Hypothalamus (tissue), 51 donors: ENCODE data around the gene ZNRF1.
"Not testable (repeated sequence)": the region's sequence is repeated elsewhere in the genome, so short reads cannot be mapped to it uniquely, and the experiment has no call there.

Experiments
- DNase-seq, 51 donors: peaks; one replicate each; lab custom pipeline; 2025; lab: John Stamatoyannopoulos, UW

The ZNRF1 gene

DNA sequence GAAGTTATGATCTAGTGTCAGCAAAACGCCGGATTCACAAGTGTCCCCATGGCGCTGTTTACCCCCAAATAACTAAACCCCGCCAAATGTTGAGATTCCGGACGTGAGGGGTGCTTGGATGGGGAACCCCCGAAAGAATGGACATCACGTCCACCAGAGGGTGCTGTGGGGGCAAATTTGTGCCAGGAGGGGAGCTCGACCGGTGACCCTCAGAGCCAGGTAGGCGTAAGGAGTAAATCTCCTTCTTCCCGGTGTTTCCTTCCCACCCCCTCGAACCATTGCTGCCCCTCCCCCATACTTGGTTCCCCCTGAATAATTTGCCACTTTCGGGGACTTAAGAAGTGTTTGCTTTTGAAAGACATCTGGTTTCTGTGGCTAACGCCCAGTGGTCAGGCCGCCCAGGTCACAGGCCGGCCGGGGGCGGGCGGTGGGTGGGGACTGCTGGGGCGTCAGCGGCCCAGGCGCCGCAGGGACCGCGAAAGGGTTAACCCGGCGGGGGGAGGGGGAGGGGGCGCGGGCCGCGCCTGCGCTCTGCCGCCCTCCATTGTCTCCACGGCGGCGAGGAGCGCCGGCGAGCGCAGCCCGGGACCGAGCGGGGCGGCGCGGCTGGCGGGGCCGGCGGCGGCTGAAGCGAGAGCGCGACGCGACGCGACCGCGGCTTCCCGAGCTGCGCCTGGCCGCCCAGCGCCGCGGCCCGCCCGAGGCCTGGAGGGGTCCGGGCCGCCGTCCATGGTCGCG, at the start of gene ZNRF1:
Gene ZNRF1 (plus strand): TSS at position 544 of the 738 bp plus-strand sequence. CDS start 648 bp downstream, outside the sequence.
- DNase-seq, result peak in 49 of 51 donors; percentile 20 to 90 (median 65)

GRCh38 chr16:74949309-74949708, 49.5 kb upstream of the ZNRF1 start:
- no peak for DNase-seq

DNA sequence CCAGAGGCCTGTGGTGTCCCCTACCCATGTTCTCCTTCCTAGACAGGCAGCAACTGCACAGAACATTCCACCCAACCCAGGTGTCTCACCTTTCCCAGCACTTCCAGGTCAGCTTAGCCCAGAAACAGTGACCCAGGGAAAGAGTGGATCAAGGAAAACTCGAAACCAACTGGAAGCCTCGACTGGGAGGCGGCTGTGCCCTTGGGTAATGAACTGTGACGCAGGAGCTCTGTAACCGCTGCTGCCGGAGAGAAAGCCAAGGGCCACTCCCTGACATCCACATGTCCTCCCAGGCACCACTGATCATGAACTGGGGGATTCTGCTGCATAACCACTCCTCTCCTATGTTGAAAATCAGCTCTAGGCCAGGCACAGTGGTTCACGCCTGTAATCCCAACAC, 48.3 kb upstream of the ZNRF1 start:
- DNase-seq, result no peak

DNA sequence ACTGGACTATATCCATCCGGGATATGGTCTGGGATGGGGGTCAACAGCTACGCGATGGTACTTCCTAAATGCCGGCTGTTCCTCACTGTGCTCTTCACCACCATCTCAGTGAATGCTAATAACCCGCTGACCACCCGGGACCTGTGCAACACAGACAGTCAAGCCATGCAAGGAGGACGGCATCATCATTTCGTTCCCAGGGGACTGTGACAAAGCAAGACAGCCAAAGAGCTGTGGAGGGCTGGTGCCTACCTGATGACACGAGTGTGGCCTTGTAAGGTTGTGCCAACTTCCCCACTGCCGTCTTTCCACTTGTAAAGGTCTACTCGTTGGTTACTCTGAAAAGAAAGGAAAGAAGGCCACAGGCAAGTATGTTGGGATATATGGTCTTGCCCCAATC, 47.6 kb upstream of the ZNRF1 start:
- DNase-seq, result no peak

DNA sequence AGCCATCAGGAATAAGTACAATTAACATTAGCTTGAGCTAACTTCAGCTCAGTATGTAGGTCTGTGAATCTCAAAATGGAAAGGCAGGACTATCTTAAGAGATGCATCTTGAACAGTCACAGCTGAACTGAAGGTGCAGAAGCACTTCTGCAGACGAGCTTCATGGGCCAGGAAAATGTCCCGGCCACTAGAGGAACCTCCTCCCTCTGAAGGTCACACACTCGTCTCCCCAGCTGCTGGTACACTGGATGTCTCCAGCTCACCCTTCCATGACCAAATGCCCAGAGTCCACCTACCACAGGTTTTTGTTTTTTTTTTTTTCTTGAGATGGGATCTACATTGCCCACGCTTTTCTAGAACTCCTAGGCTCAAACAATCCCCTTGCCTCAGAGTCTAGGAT, 47.1 kb upstream of the ZNRF1 start:
- DNase-seq, result no peak

DNA sequence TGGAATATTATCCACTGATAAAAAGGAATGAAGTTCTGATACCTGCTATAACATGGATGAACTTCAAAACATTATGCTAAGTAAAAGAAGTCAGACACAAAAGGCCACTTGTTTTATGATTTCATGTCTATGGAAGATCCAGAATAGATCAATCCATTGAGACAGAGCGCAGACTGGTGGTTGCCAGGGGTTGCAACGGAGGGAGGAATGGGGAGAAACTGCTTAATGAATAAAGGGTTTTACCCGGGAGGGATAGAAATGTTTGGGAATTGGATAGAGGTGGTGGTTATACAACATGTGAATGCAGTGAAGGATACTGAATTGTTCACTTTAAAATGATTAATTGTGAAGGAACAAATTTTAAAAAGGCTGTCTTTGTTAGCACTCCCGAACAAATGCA, 44.1 kb upstream of the ZNRF1 start:
- peak in 16 of 51 donors; percentile 2 to 53 (median 11) for DNase-seq

GRCh38 chr16:74973304-74973703, 25.5 kb upstream of the ZNRF1 start:
- no peak for DNase-seq

DNA sequence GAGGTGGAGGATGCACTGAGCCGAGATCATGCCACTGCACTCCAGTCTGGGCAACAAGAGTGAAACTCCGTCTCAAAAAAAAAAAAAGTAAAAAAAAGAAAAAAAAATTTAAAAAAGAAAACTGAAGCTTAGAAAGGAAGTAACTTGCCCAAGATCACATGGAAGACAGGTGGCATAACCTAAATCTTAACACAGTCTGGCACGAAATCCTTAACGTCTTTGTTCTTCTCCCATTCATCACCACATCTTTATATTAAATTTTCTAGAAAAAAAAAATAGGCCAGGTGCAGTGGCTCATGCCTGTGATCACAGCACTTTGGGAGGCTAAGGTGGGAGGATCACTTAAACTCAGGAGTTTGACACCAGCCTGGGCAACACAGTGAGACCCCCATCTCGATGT, 23.2 kb upstream of the ZNRF1 start:
- no peak for DNase-seq

DNA sequence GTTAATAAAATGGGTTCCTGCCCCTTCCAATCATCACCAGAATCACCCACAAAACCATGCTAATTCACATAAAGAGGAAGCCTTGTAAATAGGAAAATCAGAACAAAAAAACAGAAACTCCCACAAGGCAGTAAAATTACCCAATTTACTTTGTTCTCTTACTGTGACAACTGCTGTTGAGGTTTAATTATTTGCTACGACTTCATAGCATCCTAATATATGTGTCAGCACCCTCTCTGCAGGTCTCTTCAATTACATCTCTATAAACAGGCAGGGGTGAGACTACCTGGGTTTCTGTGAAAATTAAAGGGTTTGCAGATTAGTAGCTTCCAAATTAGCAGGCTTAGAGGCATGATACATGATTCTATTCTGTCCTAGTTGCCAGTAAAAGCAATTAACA, 16.6 kb upstream of the ZNRF1 start:
- DNase-seq, result no peak

GRCh38 chr16:74984194-74984528, 14.7 kb upstream of the ZNRF1 start:
- no peak for DNase-seq

DNA sequence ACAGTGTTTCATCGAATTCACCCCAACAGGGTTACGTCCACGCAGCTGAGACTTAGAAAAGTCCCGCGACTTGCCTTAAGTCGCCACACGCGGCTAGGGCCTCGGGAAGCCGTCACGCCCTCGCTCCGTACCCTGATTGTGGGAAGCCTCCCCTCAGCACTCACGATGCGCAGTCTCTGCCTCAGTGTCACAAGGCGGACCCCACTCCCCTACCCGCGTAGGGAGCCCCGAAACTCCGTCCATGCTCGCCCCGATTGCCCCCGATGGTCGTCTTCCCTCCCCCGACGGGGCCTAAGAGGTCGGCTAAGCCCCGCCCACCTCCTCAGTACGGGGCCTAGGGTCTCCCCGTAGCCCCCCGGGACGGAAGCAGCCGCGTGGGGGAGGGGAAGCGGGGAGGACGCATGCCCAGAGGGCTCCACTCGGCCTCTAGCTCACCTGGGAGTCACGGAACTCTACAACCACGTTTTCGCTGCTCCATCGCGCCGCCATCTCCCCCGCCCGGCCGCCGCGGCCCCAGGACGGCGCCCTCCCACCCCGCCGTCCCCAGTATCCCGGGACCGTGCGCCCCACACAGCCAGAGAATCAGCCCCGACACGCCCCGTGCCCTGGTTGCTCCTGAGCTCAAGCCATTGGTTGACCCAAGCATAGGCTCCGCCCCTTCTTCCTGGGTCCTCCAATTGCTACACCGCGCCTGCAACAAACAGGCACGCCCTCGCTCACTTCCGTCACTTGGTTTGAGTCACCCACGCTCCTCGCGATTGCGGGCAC, 14.1 kb upstream of the ZNRF1 start, which contains the start of gene WDR59:
Gene WDR59 (minus strand): TSS at position 595 of the 768 bp plus-strand sequence. CDS start 106 bp downstream, at position 489.
- DNase-seq, result peak; percentile 56 to 99 (median 97)

- DNase-seq, result no peak
Measured at GRCh38 chr16:74987027-74987681, 11.7 kb upstream of the ZNRF1 start.

- DNase-seq, result not testable (repeated sequence)
Measured at GRCh38 chr16:74989864-74990263, 9.0 kb upstream of the ZNRF1 start.

GRCh38 chr16:74990832-74991231, 8.0 kb upstream of the ZNRF1 start:
- DNase-seq, result no peak

GRCh38 chr16:74991268-74991592, 7.6 kb upstream of the ZNRF1 start:
- DNase-seq, result no peak

GRCh38 chr16:74991593-74992403, 7.0 kb upstream of the ZNRF1 start:
- no peak for DNase-seq

DNA sequence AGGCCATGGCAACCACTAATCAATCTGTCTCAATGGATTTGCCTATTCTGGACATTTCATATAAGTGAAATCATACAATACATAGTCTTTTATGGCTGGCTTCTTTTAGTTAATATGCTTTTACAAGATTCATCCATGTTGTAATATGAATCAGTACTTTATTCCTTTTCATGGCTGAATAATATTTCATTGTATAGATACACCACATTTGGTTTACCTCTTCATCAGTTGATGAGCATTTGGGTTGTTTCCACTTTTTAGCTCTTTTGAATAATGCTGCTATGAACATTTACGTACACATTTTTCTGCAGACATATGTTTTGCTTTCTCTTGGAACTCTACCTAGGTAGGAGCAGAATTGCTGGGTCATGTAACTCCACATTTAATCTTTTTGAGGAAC, 2.8 kb upstream of the ZNRF1 start:
- DNase-seq, result no peak

DNA sequence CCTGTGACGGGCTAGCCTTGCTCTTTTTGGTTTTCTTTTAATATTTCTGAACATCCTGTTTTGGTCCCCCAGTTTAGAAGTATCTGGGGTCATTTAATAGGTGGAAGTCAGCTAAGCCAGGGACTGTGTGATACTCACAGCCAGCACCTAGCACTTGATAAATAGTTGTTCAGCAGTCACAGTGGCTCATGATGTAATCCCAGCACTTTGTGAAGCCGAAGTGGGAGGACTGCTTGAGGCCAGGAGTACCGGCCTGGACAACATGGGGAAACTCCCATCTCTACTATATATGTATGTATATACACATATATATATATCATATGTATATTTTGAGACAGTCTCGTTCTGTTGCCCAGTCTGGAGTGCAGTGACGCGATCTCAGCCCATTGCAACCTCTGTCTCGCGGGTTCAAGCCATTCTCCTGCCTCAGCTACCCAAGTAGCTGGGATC, 1.8 kb upstream of the ZNRF1 start:
- DNase-seq, result no peak

DNA sequence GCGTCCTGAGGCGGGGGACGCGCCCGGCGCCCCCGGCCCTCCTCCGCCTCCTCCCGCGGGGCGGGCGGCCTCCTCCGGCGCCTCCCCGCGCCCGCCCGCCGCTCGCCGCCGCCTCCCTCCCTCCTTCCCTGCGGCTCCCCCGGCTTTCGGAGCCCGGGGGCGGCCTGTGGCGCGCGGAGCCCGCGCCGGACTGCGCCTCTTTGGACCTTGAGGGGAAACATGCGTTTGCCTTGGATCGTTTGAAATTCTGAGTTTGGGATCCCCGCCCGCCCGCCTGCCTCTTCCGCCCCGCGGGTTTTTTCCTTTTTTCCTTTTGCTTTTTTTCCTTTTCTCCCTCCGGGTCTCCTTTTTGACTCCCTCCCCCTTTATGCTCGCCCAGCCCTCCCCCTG, 390 bp downstream of the ZNRF1 start:
- peak in 22 of 51 donors; percentile 14 to 69 (median 46) for DNase-seq

DNA sequence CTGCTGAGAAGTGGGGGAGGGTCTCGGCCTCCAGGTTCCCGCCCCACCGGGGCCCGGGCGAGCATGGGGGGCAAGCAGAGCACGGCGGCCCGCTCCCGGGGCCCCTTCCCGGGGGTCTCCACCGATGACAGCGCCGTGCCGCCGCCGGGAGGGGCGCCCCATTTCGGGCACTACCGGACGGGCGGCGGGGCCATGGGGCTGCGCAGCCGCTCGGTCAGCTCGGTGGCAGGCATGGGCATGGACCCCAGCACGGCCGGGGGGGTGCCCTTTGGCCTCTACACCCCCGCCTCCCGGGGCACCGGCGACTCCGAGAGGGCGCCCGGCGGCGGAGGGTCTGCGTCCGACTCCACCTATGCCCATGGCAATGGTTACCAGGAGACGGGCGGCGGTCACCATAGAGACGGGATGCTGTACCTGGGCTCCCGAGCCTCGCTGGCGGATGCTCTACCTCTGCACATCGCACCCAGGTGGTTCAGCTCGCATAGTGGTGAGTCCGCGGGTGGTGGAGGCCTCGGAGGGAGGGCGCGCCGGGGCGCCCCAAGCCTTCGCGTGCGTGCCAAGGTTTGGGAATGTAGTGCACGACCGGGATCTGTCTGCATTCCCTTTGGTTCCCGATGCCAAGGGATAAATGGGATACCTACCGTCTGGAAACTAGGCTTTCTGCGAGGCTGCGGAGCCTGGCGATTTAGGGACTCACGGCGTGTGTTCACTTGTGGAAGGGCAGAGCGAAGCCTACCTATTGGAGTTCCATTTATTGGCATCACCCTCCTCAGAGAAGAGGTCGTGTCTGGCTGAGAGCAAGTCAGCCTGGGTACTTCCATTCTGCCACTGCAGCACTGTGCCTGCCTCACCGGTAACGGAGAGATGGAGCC, 1.0 kb downstream of the ZNRF1 start:
- peak in 31 of 51 donors; percentile 8 to 62 (median 33) for DNase-seq
